ENCODE measurements around the gene CTSZ.

Gene CTSZ

GRCh38 chr20:59017493-59018231 is 10.6 kb upstream of the CTSZ start:
- TF ChIP-seq CTCF (IDR thresholded peaks at IDR 0.05) (no peak), ZFX (IDR thresholded peaks at IDR 0.05; ENCODE audit: borderline replicate concordance) (no peak)
- H3K27ac ChIP-seq = no peak overlapping the region

DNA sequence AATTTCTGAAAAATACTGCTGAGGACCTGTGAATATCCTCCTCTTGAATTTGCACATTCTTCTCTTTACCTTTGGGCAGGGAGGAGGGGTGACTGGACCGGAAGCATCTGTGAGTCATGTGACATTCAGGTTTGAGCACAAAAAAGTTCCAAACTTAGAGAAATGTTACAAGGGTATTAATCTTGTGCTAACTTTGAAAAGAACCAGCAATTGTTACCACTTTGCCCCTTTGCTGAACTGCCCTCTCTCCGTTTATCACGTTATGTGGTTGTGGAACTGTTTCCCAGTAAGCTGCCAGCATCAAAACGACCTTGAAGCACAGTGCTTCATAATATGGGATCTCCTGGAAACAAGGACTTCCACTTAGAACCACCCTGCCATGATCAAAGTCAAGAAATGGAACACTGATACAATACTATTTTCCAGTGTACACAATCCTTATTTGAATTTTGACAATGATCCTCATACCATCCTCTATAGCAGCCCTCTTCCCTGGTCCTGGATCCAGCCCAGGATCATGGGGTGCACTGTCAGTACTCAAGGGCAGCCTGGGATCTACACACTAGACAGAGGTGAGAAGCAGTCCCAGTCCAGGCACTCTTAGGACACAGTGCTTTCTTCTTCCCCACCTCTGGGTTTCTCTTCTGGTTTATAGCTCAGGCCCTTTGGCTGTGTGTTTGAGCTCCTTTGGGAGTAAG is 9.9 kb upstream of the CTSZ start:
- H3K27ac ChIP-seq = no peak overlapping the region
- TF ChIP-seq ZFX (IDR thresholded peaks at IDR 0.05; ENCODE audit: borderline replicate concordance) (no peak), CTCF (IDR thresholded peaks at IDR 0.05) (no peak)

GRCh38 chr20:59015812-59016711 is 9.0 kb upstream of the CTSZ start:
- TF ChIP-seq ZFX (IDR thresholded peaks at IDR 0.05; ENCODE audit: borderline replicate concordance) (no peak), CTCF (IDR thresholded peaks at IDR 0.05) (no peak)
- no peak overlapping the region for H3K27ac ChIP-seq

- no peak for TF ChIP-seq CTCF (IDR thresholded peaks at IDR 0.05)
- TF ChIP-seq ZFX (IDR thresholded peaks at IDR 0.05; ENCODE audit: borderline replicate concordance) = no peak
- H3K27ac ChIP-seq = no peak overlapping the region
Measured at GRCh38 chr20:59015411-59015810, 8.4 kb upstream of the CTSZ start.

DNA sequence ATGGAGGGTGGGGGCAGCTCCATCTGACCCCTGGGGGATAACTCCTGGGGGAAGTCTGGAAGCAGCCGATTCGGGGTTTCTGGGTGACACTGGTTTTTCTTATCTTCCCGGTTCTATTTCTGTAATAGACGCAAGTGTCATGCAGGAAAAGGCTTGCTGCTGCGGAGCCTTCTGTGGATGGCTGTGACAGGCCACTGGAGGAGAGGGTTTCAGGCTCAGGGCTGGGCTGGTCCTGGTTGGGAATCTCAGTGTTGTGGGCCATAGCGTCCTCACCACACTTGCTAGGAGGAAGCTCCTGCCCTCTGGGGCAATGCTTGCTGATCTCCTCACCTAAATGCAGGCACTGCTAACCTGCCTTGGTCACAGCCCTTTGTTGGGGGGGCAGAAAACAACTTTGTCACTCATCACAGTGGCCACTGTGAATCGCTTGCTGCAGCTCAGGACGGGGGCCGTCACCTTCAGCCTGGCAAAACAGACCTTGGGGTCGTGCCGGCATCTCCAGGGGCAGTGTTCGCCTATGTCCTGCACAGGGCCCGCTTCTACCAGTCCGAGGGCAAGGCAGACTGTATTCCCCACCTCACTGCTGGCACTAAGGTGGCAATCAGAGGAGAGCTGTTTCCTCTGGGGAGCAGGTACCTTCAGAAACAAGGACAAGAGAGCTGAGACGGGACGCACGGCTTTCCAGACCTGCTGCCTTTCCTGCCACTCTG is 7.8 kb upstream of the CTSZ start:
- TF ChIP-seq CTCF (IDR thresholded peaks at IDR 0.05) = no peak
- no peak for TF ChIP-seq ZFX (IDR thresholded peaks at IDR 0.05; ENCODE audit: borderline replicate concordance)
- no peak overlapping the region for H3K27ac ChIP-seq

DNA sequence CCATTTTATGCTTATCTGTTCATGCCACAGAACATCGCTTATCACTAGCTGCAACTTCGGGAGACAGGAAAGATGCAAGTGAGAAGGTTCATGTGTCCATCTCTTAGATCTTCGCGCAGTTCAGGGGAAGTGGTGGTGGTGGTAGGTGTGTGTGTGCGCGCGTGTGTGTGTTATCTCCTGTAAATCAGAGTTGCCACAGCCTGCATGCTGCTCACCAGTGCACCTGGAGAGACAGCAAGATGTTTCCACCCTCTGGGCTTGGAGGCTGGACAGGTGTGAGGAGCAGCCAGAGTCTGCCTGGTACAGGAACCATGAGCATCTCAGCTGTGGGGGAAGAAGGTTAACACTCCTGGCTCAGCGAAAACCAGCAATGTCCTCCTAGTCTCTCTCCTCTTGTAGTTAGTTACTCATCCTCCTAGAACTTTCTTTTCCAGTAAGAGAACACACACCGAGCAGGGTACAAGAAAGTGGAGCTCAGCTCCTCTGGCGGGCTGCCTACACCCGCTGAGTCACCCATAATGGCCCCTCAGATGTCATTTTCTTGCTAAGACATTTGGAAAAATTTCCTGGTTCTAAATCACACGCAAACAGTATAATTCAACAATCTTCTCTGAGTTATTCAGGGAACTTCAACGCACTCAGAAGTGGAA is 7.0 kb upstream of the CTSZ start:
- no peak overlapping the region for H3K27ac ChIP-seq
- no peak for TF ChIP-seq CTCF (IDR thresholded peaks at IDR 0.05)
- TF ChIP-seq ZFX (IDR thresholded peaks at IDR 0.05; ENCODE audit: borderline replicate concordance) = no peak
